ENCODE data around the gene DGKI. TPM values are rescaled to one million over a fixed set of nuclear protein-coding genes. Genes with fewer than 3 reads are reported as not detected.

The DGKI gene
- polyA plus RNA-seq, 2 of the 4 experiments (the other 2 are of a cell fraction), result 0.05 to 0.08 TPM

DNA sequence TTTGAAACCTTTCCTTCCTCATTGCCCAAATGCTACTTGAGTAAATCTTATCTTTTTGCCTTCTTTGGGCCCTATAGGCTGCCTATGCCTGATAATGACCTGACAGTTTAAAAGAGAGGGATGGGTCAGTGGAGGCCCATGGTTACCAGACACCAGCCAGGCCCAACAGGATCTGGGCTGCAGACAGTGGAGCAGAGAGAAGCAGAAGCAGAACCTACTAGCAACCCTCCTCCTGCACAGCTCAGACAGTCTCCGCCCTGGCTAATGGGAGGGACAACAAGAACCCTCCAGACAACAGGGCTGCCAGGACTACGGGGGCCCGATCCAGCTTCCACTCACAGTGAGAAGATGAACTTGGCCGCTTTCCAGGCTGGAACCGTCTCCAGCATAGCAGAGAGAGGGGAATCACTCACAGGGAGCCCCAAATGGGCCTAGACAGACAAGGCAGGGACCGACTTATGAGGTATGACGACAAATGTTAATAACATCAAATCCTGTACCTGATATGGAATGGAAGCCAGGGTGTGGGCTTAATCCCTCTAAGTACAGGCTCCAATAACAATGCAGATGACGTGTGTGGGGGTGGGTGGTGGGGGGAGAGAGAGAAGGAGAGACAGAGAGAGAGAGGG is 31.7 kb upstream of the DGKI start:
- no peak for FAIRE-seq
- Histone ChIP-seq H3K9me3 (peaks cover 15% of the 10 kb centered on the region), H3K4me2 (no peak overlapping the region), H3K27ac (no peak overlapping the region), H3K4me1 (peaks cover 20% of the 10 kb centered on the region), H3K4me3 (no peak overlapping the region)
- DNase-seq (ENCODE audit: low read depth in 1 of 2, low spot score in 1 of 2), result no peak
- no peak for ATAC-seq
- ChIA-PET POLR2A (no interaction called here), CTCF (interaction anchor here (1.2 kb wide), 1 partner anchor 24 kb away, joined by 3 read pairs; no protein-coding TSS in a partner anchor)
- TF ChIP-seq, protein P1, sequence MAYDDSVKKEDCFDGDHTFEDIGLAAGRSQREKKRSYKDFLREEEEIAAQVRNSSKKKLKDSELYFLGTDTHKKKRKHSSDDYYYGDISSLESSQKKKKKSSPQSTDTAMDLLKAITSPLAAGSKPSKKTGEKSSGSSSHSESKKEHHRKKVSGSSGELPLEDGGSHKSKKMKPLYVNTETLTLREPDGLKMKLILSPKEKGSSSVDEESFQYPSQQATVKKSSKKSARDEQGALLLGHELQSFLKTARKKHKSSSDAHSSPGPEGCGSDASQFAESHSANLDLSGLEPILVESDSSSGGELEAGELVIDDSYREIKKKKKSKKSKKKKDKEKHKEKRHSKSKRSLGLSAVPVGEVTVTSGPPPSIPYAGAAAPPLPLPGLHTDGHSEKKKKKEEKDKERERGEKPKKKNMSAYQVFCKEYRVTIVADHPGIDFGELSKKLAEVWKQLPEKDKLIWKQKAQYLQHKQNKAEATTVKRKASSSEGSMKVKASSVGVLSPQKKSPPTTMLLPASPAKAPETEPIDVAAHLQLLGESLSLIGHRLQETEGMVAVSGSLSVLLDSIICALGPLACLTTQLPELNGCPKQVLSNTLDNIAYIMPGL (CRISPR knock-in tag; IDR thresholded peaks at IDR 0.05; ENCODE audit: borderline replicate concordance), result no peak
- TF ChIP-seq MYC (IDR thresholded peaks at IDR 0.05; ENCODE audit: borderline replicate concordance, low read length) (no peak), HDAC2 (IDR thresholded peaks at IDR 0.05) (no peak), KDM5A (IDR thresholded peaks at IDR 0.05) (no peak), HEYL (CRISPR knock-in tag; IDR thresholded peaks at IDR 0.05) (no peak), HOXA7 (CRISPR knock-in tag; IDR thresholded peaks at IDR 0.05) (no peak), RNF2 (IDR thresholded peaks at IDR 0.05; ENCODE audit: borderline replicate concordance, low read depth) (no peak), NFE2L2 (conservative IDR thresholded peaks at IDR 0.05; ENCODE audit: low read length) (no peak), CBX8 (IDR thresholded peaks at IDR 0.05) (no peak), SREBF2 (IDR thresholded peaks at IDR 0.05) (no peak), ESRRA (IDR thresholded peaks at IDR 0.05; ENCODE audit: borderline replicate concordance, low read length) (no peak), ZNF302 (CRISPR knock-in tag; IDR thresholded peaks at IDR 0.05) (no peak), POLR2A (IDR thresholded peaks at IDR 0.05; ENCODE audit: low read length) (no peak), ZC3H11A (IDR thresholded peaks at IDR 0.05) (no peak), MAZ (IDR thresholded peaks at IDR 0.05; ENCODE audit: borderline replicate concordance, low read depth, low read length) (no peak), FOSL2 (IDR thresholded peaks at IDR 0.05) (no peak), FOSL2 (CRISPR knock-in tag; IDR thresholded peaks at IDR 0.05) (no peak)
- TF ChIP-seq, protein P2, sequence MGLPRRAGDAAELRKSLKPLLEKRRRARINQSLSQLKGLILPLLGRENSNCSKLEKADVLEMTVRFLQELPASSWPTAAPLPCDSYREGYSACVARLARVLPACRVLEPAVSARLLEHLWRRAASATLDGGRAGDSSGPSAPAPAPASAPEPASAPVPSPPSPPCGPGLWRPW (IDR thresholded peaks at IDR 0.05), result no peak
- TF ChIP-seq, protein P3, sequence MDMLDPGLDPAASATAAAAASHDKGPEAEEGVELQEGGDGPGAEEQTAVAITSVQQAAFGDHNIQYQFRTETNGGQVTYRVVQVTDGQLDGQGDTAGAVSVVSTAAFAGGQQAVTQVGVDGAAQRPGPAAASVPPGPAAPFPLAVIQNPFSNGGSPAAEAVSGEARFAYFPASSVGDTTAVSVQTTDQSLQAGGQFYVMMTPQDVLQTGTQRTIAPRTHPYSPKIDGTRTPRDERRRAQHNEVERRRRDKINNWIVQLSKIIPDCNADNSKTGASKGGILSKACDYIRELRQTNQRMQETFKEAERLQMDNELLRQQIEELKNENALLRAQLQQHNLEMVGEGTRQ (IDR thresholded peaks at IDR 0.05), result no peak
- TF ChIP-seq, protein P4, sequence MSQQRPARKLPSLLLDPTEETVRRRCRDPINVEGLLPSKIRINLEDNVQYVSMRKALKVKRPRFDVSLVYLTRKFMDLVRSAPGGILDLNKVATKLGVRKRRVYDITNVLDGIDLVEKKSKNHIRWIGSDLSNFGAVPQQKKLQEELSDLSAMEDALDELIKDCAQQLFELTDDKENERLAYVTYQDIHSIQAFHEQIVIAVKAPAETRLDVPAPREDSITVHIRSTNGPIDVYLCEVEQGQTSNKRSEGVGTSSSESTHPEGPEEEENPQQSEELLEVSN (IDR thresholded peaks at IDR 0.05; ENCODE audit: borderline replicate concordance, low read depth), result no peak
- WGBS (ENCODE audit: missing lambda C conversion rate), result 97% methylated on average over 5 of the region's 8 CpGs

DNA sequence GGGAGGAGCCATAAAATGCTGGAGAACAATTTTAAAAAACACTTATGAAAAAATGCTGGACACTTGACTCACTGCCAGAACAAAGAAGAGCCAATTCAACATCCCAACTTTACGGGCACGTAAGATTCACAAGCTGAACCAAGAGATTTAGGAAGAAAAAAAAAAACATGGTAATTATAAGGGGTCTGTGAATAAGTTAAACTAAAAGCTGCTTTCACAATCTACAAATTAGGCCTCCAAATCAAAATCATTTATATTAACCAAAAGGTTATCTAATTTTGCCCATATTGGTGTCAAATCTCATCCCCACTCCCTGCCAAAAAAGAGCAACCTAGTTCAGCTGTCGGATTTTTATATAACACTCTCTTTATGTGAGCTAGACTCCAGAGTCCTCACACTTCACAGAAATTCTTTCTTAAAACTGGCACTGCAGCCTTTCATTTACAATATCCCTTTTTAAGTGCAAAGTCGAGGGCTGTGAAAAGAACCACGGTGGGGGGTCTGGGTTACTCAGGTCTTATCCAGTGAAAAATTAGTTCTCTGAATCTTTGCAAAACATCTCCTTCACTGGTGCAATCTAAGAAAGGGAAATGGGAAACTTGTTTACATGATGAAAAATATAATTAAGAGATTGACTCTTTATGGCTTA is 30.4 kb upstream of the DGKI start:
- Histone ChIP-seq H3K9me3 (peaks cover 14% of the 10 kb centered on the region), H3K4me1 (peaks cover 9% of the 10 kb centered on the region; the same call in 2 of the 3 replicates), H3K27ac (no peak overlapping the region), H3K4me2 (no peak overlapping the region), H3K4me3 (no peak overlapping the region)
- no peak for FAIRE-seq
- CTCF ChIA-PET, result interaction anchor here (0.7 to 1.2 kb wide), 4 partner anchors 24 to 43 kb away, joined by 3 to 4 read pairs (median 3); no protein-coding TSS in a partner anchor
- POLR2A ChIA-PET, result no interaction called here
- WGBS (ENCODE audit: missing lambda C conversion rate), result 97% methylated on average over 5 of the region's 5 CpGs
- no peak for ATAC-seq
- DNase-seq (ENCODE audit: low read depth in 1 of 2, low spot score in 1 of 2), result no peak
- TF ChIP-seq ATOH8 (CRISPR knock-in tag; IDR thresholded peaks at IDR 0.05; ENCODE audit: low read depth) (no peak), SMC3 (IDR thresholded peaks at IDR 0.05) (no peak), MYC (IDR thresholded peaks at IDR 0.05; ENCODE audit: borderline replicate concordance, low read length) (no peak), ZC3H11A (IDR thresholded peaks at IDR 0.05) (no peak), FOSB (CRISPR knock-in tag; IDR thresholded peaks at IDR 0.05) (no peak), NFE2L2 (conservative IDR thresholded peaks at IDR 0.05; ENCODE audit: low read length) (no peak), HEYL (CRISPR knock-in tag; IDR thresholded peaks at IDR 0.05) (no peak), BHLHE40 (IDR thresholded peaks at IDR 0.05; ENCODE audit: low read depth, low read length) (no peak), ZSCAN20 (CRISPR knock-in tag; IDR thresholded peaks at IDR 0.05) (no peak), EHMT2 (IDR thresholded peaks at IDR 0.05; ENCODE audit: low read depth) (no peak), HDAC2 (IDR thresholded peaks at IDR 0.05) (no peak), TFCP2L1 (CRISPR knock-in tag; IDR thresholded peaks at IDR 0.05) (no peak), NR3C1 (IDR thresholded peaks at IDR 0.05) (no peak), RCOR1 (IDR thresholded peaks at IDR 0.05; ENCODE audit: low read depth, low read length) (no peak), ESRRA (IDR thresholded peaks at IDR 0.05; ENCODE audit: borderline replicate concordance, low read length) (no peak)
- TF ChIP-seq, protein P5, sequence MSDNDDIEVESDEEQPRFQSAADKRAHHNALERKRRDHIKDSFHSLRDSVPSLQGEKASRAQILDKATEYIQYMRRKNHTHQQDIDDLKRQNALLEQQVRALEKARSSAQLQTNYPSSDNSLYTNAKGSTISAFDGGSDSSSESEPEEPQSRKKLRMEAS (IDR thresholded peaks at IDR 0.05), result no peak
- TF ChIP-seq, protein P1 (CRISPR knock-in tag; IDR thresholded peaks at IDR 0.05; ENCODE audit: borderline replicate concordance), result no peak
- TF ChIP-seq, protein P3 (IDR thresholded peaks at IDR 0.05), result no peak
